HCT116 (cell line): ENCODE data around the gene CENPVL1. TPM values are rescaled to one million over a fixed set of nuclear protein-coding genes. Genes with fewer than 3 reads are reported as not detected.
A peak's percentile ranks its signal among the peaks of the same experiment; 100 is the strongest.
"Not testable (repeated sequence)": the region's sequence is repeated elsewhere in the genome, so short reads cannot be mapped to it uniquely, and the experiment has no call there.

ENCODE experiments used
- ATAC-seq: fragments of 200-7000 bp; cut with Tn5 transposase; 2 replicates; pipeline ENCODE4 v1.9.1; 2020; ENCODE audit warnings: mild to moderate bottlenecking, moderate library complexity
- BruUV-seq: library from RNA; stranded (reverse); fragments of 400-500 nt; replicated peaks from 2 replicates; lab custom pipeline; 2021; lab: Mats Ljungman, UMichigan
- CTCF ChIA-PET: fragments of 300-600 bp; sonication (Branson Sonifier 250); formaldehyde crosslinking; loops from one replicate; lab custom pipeline; 2021; ENCODE audit warnings: antibody characterized with exemption; lab: Charles Lee
- POLR2A ChIA-PET: fragments of 300-600, 350-600 bp; sonication (Branson Sonifier 250); formaldehyde crosslinking; loops from one replicate; lab custom pipeline; 2021; ENCODE audit warnings: antibody characterized with exemption; lab: Charles Lee
- RAD21 ChIA-PET, 2 experiments: fragments of 300-600 bp; sonication (Branson Sonifier 250); formaldehyde crosslinking; loops; one replicate each; lab custom pipeline; 2023; ENCODE audit warnings: low total read pairs in 2 of 2; ENCODE audit not compliant: uncharacterized antibody in 2 of 2, unreplicated experiment in 2 of 2, low non-redundant PET in 1 of 2; lab: Charles Lee
- DNase-seq: peaks from one replicate; pipeline ENCODE4 v3.0.0-alpha.2; 2010; ENCODE audit warnings: low read depth, low spot score
- H2AFZ ChIP-seq: fragments of 200-600 bp; shearing (Covaris generic), sonication (generic); 2 replicates; pipeline ENCODE4 v1.6.1; 2017; ENCODE audit warnings: low read depth, mixed run types, mixed read lengths, antibody characterized with exemption, low read length; ENCODE audit not compliant: poor library complexity, severe bottlenecking
- H3K27ac ChIP-seq: 2 replicates; pipeline ENCODE4 v1.5.1; 2012; ENCODE audit warnings: low read depth, low read length
- H3K27me3 ChIP-seq: fragments of 200-600 bp; sonication (generic); 2 replicates; pipeline ENCODE4 v1.6.1; 2016; ENCODE audit warnings: mixed run types, low read length, mixed read lengths; ENCODE audit not compliant: insufficient read depth
- H3K36me3 ChIP-seq, 2 experiments: fragments of 200-500 bp in 1 of 2; fragments of 200-600 bp in 1 of 2; sonication (Bioruptor generic) in 1 of 2; sonication (generic) in 1 of 2; 2 replicates each; pipeline versions ENCODE4 v1.5.1 to v1.6.1; 2014 to 2016; ENCODE audit warnings: low read length in 2 of 2, inconsistent platforms in 1 of 2, mixed read lengths in 1 of 2, mixed run types in 1 of 2; ENCODE audit not compliant: insufficient read depth in 2 of 2, control insufficient read depth in 1 of 2
- H3K4me1 ChIP-seq, 2 experiments: fragments of 200-600 bp in 1 of 2; sonication (generic) in 1 of 2; 2 replicates each; pipeline versions ENCODE4 v1.5.1 to v1.6.1; 2012 to 2017; ENCODE audit warnings: low read length in 2 of 2, inconsistent platforms in 1 of 2, mild to moderate bottlenecking in 1 of 2, mixed read lengths in 1 of 2, mixed run types in 1 of 2, moderate library complexity in 1 of 2; ENCODE audit not compliant: insufficient read depth in 2 of 2, control insufficient read depth in 1 of 2
- H3K4me2 ChIP-seq: fragments of 200-600 bp; sonication (generic); 2 replicates; pipeline ENCODE4 v1.6.1; 2017; ENCODE audit warnings: mixed run types, low read length, mixed read lengths
- H3K4me3 ChIP-seq, 2 experiments: fragments of 200-600 bp in 1 of 2; sonication (generic) in 1 of 2; replicated peaks in 1 of 2; 2 replicates each; pipeline ENCODE4 v1.5.1; 2011 to 2016; ENCODE audit warnings: low read length in 2 of 2, control low read depth in 1 of 2, low read depth in 1 of 2, mild to moderate bottlenecking in 1 of 2, mixed read lengths in 1 of 2, mixed run types in 1 of 2
- H3K79me2 ChIP-seq: fragments of 200-600 bp; sonication (generic); 2 replicates; pipeline ENCODE4 v1.6.1; 2017; ENCODE audit warnings: mild to moderate bottlenecking, mixed run types, low read length, moderate library complexity, mixed read lengths; ENCODE audit not compliant: insufficient read depth
- H3K9ac ChIP-seq: fragments of 200-600 bp; sonication (generic); 2 replicates; pipeline ENCODE4 v1.6.1; 2016; ENCODE audit warnings: low read length, mixed read lengths
- H3K9me2 ChIP-seq: fragments of 200-600 bp; sonication (generic), shearing (Covaris generic); 2 replicates; pipeline ENCODE4 v1.6.1; 2017; ENCODE audit warnings: mixed run types, mild to moderate bottlenecking, moderate library complexity; ENCODE audit not compliant: insufficient read depth
- H3K9me3 ChIP-seq, 2 experiments: fragments of 200-500 bp in 1 of 2; fragments of 200-600 bp in 1 of 2; sonication (Bioruptor generic) in 1 of 2; sonication (generic) in 1 of 2; 2 replicates each; pipeline ENCODE4 v1.6.1; 2014 to 2017; ENCODE audit warnings: low read length in 2 of 2, mixed read lengths in 2 of 2, inconsistent platforms in 1 of 2, low read depth in 1 of 2, mild to moderate bottlenecking in 1 of 2, mixed run types in 1 of 2, moderate library complexity in 1 of 2; ENCODE audit not compliant: control insufficient read depth in 1 of 2, insufficient read depth in 1 of 2
- H4K20me1 ChIP-seq: fragments of 200-600 bp; sonication (generic), shearing (Covaris generic); 2 replicates; pipeline ENCODE4 v1.6.1; 2017; ENCODE audit warnings: mixed run types, mild to moderate bottlenecking, moderate library complexity; ENCODE audit not compliant: insufficient read depth
- CEBPB ChIP-seq: IDR thresholded peaks from 2 replicates; pipeline ENCODE4 v1.6.1; 2012; ENCODE audit warnings: low read depth
- EGR1 ChIP-seq: IDR thresholded peaks from 2 replicates; pipeline ENCODE4 v1.6.1; 2012; ENCODE audit warnings: low read depth
- ELF1 ChIP-seq: IDR thresholded peaks from 2 replicates; pipeline ENCODE4 v1.6.1; 2012; ENCODE audit warnings: low read depth, borderline replicate concordance
- EZH2 ChIP-seq: fragments of 200-600 bp; sonication (generic); IDR thresholded peaks from 2 replicates; pipeline ENCODE4 v1.6.1; 2017; ENCODE audit warnings: antibody characterized with exemption, mixed run types
- EZH2phosphoT487 ChIP-seq: fragments of 200-600 bp; IDR thresholded peaks from 2 replicates; pipeline ENCODE4 v1.6.1; 2018; ENCODE audit warnings: antibody characterized with exemption, borderline replicate concordance
- FOSL1 ChIP-seq: IDR thresholded peaks from 2 replicates; pipeline ENCODE4 v1.6.1; 2012; ENCODE audit warnings: low read depth
- JUND ChIP-seq: IDR thresholded peaks from 2 replicates; pipeline ENCODE4 v1.6.1; 2012
- RAD21 ChIP-seq: IDR thresholded peaks from 2 replicates; pipeline ENCODE4 v1.6.1; 2012; ENCODE audit warnings: low read depth, mild to moderate bottlenecking
- SIN3A ChIP-seq: IDR thresholded peaks from 2 replicates; pipeline ENCODE4 v1.6.1; 2012; ENCODE audit warnings: low read depth
- SP1 ChIP-seq: IDR thresholded peaks from 2 replicates; pipeline ENCODE4 v1.6.1; 2012; ENCODE audit warnings: low read depth
- intact Hi-C: fragments of 100-400 bp; cut with micrococcal nuclease; formaldehyde crosslinking; loops from 2 replicates; pipeline ENCODE4 v1.10.0; 2022
- total RNA-seq: library from RNA; stranded (reverse); gene quantifications from one replicate; pipeline ENCODE4 v1.2.1, GENCODE V29; 2021; ENCODE audit not compliant: unreplicated experiment
- TF ChIP-seq, protein P1 (sequence below): IDR thresholded peaks from 2 replicates; pipeline ENCODE4 v1.6.1; 2012
- TF ChIP-seq, protein P2 (sequence below), 3 experiments: fragments of 200-600 bp in 1 of 3; sonication (generic) in 1 of 3; IDR thresholded peaks in 2 of 3; conservative IDR thresholded peaks in 1 of 3; 2 replicates each; pipeline ENCODE4 v1.5.1; 2012 to 2017; ENCODE audit warnings: low read depth in 2 of 3, low read length in 2 of 3, antibody characterized with exemption in 1 of 3, borderline replicate concordance in 1 of 3, control low read depth in 1 of 3, mild to moderate bottlenecking in 1 of 3, mixed read lengths in 1 of 3, mixed run types in 1 of 3, moderate library complexity in 1 of 3; ENCODE audit not compliant: insufficient read depth in 1 of 3
- TF ChIP-seq, protein P3 (sequence below): IDR thresholded peaks from 2 replicates; pipeline ENCODE4 v1.6.1; 2012

The CENPVL1 gene
- total RNA-seq, 1 experiment from 2014 or later = not detected

DNA sequence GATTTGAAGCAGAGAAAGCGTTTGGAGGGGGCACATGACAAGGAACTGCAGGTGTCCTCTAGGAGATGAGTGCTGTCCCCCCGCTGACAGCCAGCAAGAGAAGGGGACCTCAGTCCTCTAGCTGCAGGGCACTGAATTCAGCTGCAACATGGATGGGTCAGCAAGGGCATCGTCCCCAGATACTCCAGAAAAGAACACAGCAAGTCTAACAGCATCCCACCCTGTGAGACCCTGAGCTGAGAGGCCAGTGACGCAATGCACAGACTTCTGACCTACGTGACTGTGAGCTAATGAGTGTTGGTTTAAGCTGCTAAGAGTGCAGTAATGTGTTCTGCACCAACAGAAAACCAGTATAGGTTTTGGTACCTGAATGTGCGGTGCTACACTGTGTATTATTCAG lies 16.1 kb upstream of the CENPVL1 start (continued):
- TF ChIP-seq EZH2phosphoT487 (no peak), SIN3A (no peak), RAD21 (no peak), ELF1 (no peak), EGR1 (no peak), SP1 (no peak), FOSL1 (no peak)
- TF ChIP-seq, protein P1, sequence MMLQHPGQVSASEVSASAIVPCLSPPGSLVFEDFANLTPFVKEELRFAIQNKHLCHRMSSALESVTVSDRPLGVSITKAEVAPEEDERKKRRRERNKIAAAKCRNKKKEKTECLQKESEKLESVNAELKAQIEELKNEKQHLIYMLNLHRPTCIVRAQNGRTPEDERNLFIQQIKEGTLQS = no peak
- TF ChIP-seq, protein P2, sequence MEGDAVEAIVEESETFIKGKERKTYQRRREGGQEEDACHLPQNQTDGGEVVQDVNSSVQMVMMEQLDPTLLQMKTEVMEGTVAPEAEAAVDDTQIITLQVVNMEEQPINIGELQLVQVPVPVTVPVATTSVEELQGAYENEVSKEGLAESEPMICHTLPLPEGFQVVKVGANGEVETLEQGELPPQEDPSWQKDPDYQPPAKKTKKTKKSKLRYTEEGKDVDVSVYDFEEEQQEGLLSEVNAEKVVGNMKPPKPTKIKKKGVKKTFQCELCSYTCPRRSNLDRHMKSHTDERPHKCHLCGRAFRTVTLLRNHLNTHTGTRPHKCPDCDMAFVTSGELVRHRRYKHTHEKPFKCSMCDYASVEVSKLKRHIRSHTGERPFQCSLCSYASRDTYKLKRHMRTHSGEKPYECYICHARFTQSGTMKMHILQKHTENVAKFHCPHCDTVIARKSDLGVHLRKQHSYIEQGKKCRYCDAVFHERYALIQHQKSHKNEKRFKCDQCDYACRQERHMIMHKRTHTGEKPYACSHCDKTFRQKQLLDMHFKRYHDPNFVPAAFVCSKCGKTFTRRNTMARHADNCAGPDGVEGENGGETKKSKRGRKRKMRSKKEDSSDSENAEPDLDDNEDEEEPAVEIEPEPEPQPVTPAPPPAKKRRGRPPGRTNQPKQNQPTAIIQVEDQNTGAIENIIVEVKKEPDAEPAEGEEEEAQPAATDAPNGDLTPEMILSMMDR (IDR thresholded peaks at IDR 0.05 in 2 of 3, conservative IDR thresholded peaks at IDR 0.05 in 1 of 3; ENCODE audit: borderline replicate concordance in 1 of 3, insufficient read depth in 1 of 3, low read depth in 2 of 3, low read length in 2 of 3) = no peak

DNA sequence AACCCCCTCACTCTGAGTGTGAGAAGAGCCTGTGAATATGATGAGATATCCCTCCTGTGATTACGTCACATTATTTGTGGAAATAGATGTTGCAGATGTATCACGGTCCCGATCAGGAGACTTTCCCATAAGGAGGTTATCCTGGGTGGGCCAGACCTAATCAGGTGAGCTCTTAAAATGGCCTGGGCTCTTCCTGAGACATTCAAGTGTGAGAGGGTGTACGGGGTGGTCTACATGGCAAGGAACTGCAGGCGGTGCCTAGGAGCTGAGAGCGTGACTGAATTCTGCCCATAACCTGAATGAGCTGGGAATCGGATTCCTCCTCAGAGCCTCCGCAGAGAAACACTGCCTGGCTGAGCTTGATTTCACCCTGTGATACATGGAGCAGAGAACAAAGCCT lies 12.9 kb upstream of the CENPVL1 start:
- no peaks in the 10 kb centered on the region for H3K27me3 ChIP-seq
- H3K36me3 ChIP-seq = no peaks in the 10 kb centered on the region
- DNase-seq = no peak
- H3K4me3 ChIP-seq = no peak overlapping the region
- H3K27ac ChIP-seq = no peak overlapping the region
- BruUV-seq = no TSS peak
- TF ChIP-seq JUND (no peak), EZH2 (no peak), CEBPB (no peak), SP1 (no peak), RAD21 (no peak)
- TF ChIP-seq, protein P3, sequence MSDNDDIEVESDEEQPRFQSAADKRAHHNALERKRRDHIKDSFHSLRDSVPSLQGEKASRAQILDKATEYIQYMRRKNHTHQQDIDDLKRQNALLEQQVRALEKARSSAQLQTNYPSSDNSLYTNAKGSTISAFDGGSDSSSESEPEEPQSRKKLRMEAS = no peak
- TF ChIP-seq, protein P1 = no peak
- no peak overlapping the region for H3K4me2 ChIP-seq
- CTCF ChIA-PET = no interaction called here
- RAD21 ChIA-PET = no interaction called here
- H3K9me3 ChIP-seq = no peaks in the 10 kb centered on the region
- no peaks in the 10 kb centered on the region for H3K9me2 ChIP-seq
- no peaks in the 10 kb centered on the region for H3K4me1 ChIP-seq
- ATAC-seq = no peak
- intact Hi-C loops = no loop called here
- POLR2A ChIA-PET = no interaction called here
- no peak overlapping the region for H3K9ac ChIP-seq
- no peaks in the 10 kb centered on the region for H4K20me1 ChIP-seq
- H3K79me2 ChIP-seq = no peaks in the 10 kb centered on the region
- H2AFZ ChIP-seq = no peak overlapping the region

DNA sequence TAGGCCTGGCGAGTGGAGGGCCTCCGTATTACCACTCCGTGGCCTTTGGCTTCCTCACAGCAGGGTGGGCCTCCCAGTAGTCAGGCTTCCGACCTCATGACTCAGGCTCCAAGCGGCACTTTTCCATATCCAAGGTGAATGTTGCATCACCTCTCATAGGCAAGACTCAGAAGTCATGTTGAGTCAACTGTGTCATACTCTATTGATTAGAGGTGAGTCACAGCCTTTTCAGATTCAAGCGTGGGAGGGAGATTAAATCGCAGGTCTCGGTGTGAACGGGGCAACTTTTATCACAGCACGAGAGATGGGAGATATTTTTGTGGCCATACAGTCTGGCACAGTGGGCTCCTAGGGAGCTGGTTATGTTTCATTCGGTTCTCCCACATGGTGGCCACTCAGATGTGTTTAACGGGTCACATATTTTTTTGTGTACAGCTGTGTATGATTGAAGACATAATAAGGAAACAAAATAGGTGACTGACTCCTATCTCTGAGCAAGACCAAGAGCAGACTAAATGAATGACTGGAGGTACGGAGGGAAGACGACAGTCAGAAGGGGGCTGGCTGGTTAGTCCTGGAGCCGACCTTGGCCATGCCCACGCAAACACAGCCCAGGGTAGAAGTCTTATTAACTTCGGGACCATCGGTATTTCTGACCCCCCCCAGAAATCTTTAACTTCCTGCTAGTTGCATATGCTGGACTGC lies 2.8 kb downstream of the CENPVL1 start:
- peak; percentile 87 for ATAC-seq

More for the DNA sequence above, 2.8 kb downstream of the CENPVL1 start:
- POLR2A ChIA-PET, H3K4me2 ChIP-seq, intact Hi-C loops, RAD21 ChIA-PET, H3K9me2 ChIP-seq, H2AFZ ChIP-seq, H3K9me3 ChIP-seq, BruUV-seq, H3K79me2 ChIP-seq, CTCF ChIA-PET, H4K20me1 ChIP-seq, H3K27me3 ChIP-seq, H3K4me1 ChIP-seq, DNase-seq, H3K4me3 ChIP-seq, H3K27ac ChIP-seq, H3K36me3 ChIP-seq, H3K9ac ChIP-seq: not testable (repeated sequence)
